Neural progenitor cell (in vitro differentiated cells): ENCODE data around the gene NAPB.

Source experiments
- CTCF ChIP-seq: fragments of 200-600 bp; sonication (generic); IDR thresholded peaks from 2 replicates; pipeline ENCODE4 v1.5.1; 2017; ENCODE audit warnings: antibody characterized with exemption, mild to moderate bottlenecking
- EZH2 ChIP-seq: fragments of 200-600 bp; sonication (generic); IDR thresholded peaks from 2 replicates; pipeline ENCODE4 v1.6.1; 2017; ENCODE audit warnings: antibody characterized with exemption, mild to moderate bottlenecking, moderate library complexity
- EZH2phosphoT487 ChIP-seq: fragments of 200-600 bp; sonication (generic); IDR thresholded peaks from 2 replicates; pipeline ENCODE4 v1.6.1; 2017; ENCODE audit warnings: antibody characterized with exemption

- TF ChIP-seq CTCF (no peak), EZH2 (no peak), EZH2phosphoT487 (no peak)
These were observed 18.7 kb upstream of the NAPB start for GRCh38 chr20:23440004-23440403.
